Measurements from ENCODE around the gene KNOP1. TPM values are rescaled to one million over a fixed set of nuclear protein-coding genes. Genes with fewer than 3 reads are reported as not detected.
"Not testable (repeated sequence)": the region's sequence is repeated elsewhere in the genome, so short reads cannot be mapped to it uniquely, and the experiment has no call there.

The KNOP1 gene
- total and polyA plus RNA-seq, 2 of the 13 experiments (the other 11 are each of a cell fraction or from before 2014, with no cell fraction given), result 21.2 to 57.5 TPM

DNA sequence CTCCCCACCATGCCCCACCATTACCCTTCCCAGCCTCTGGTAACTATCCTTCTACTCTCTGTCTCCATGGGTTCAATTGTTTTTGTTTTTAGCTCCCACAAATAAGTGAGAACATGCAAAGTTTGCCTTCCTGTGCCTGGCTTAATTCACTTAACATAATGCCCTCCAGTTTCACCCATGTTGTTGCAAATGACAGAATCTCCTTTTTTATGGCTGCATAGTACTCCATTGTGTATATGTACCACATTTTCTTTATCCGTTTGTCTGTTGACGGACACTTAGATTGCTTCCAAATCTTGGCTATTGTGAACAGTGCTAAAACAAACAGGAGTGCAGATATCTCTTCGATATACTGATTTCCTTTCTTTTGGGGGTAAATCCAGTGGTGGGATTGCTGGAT, 52.7 kb downstream of the KNOP1 start:
- POLR2A ChIA-PET; H3K79me2 ChIP-seq (ENCODE audit: insufficient read depth, low read length); ATAC-seq; in situ Hi-C loops (cut with HindIII; ENCODE audit: extremely low pct_ligation_motif_present, low pct_unique_long_range_greater_than_20kb); CTCF ChIA-PET (ENCODE audit: low intra/inter-chr PET ratio, low total read pairs); DNase-seq (ENCODE audit: low spot score); intact Hi-C loops (cut with micrococcal nuclease; ENCODE audit: unreplicated experiment); H3K4me1 ChIP-seq (ENCODE audit: insufficient read depth, low read length); BruUV-seq (replicated peaks); H3K27me3 ChIP-seq (ENCODE audit: control insufficient read depth in 1 of 2, insufficient read depth in 2 of 2, low read length in 2 of 2); H3K27ac ChIP-seq (ENCODE audit: extremely low read length, insufficient read depth, low read length); H3K4me3 ChIP-seq (replicated peaks in 1 of 3; ENCODE audit: insufficient read depth in 1 of 3, low read depth in 2 of 3, low read length in 3 of 3); H2AFZ ChIP-seq (ENCODE audit: low read length); FAIRE-seq; H3K9ac ChIP-seq (ENCODE audit: insufficient read depth, low read depth, low read length); H4K20me1 ChIP-seq (ENCODE audit: insufficient read depth, low read length); H3K4me2 ChIP-seq (ENCODE audit: low read depth, low read length); H3K36me3 ChIP-seq (replicated peaks in 1 of 2; ENCODE audit: control insufficient read depth in 1 of 2, insufficient read depth in 2 of 2, low read length in 2 of 2): not testable (repeated sequence)
- 0 out of 2 replicates have a peak, but pooled peaks have one; percentile 11 for TF ChIP-seq JUNB (CRISPR knock-in tag; IDR thresholded peaks at IDR 0.05; ENCODE audit: borderline replicate concordance)
- H3K9me3 ChIP-seq (ENCODE audit: low read length), result peaks cover 18% of the 10 kb centered on the region
- 78% methylated on average over 3 of the region's 3 CpGs for WGBS (ENCODE audit: low lambda C conversion rate)

DNA sequence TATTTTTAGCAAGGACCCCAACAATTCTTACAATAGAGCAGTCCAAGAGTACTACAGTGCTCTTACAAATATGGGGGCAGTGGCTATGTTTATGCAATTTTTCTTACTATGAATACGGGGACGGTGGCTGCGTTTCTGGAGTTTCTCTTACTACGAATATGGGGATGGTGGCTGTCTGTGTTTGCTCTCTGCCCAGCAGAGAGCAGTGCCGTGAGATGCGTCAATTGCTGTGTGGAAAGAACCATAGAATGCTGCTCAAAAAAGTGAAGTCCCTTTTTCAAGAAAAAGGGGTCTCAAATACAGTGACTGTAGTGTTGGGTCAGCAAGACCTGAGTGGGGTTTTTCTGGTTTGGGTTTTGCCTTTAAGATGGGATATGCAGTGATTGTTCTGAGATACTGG, 53.9 kb downstream of the KNOP1 start:
- H3K4me1 ChIP-seq (ENCODE audit: insufficient read depth, low read length), result no peaks in the 10 kb centered on the region
- H3K79me2 ChIP-seq (ENCODE audit: insufficient read depth, low read length), result no peaks in the 10 kb centered on the region
- POLR2A ChIA-PET, result no interaction called here
- BruUV-seq (replicated peaks), result no TSS peak
- no peak overlapping the region for H3K4me2 ChIP-seq (ENCODE audit: low read depth, low read length)
- no peak overlapping the region for H3K9ac ChIP-seq (ENCODE audit: insufficient read depth, low read depth, low read length)
- no peak overlapping the region for H2AFZ ChIP-seq (ENCODE audit: low read length)
- H3K4me3 ChIP-seq (replicated peaks in 1 of 3; ENCODE audit: insufficient read depth in 1 of 3, low read depth in 2 of 3, low read length in 3 of 3), result no peak overlapping the region
- no peaks in the 10 kb centered on the region for H4K20me1 ChIP-seq (ENCODE audit: insufficient read depth, low read length)
- no peak for FAIRE-seq
- no peak for DNase-seq (ENCODE audit: low spot score)
- in situ Hi-C loops (cut with HindIII; ENCODE audit: extremely low pct_ligation_motif_present, low pct_unique_long_range_greater_than_20kb) (no loop called here), intact Hi-C loops (cut with micrococcal nuclease; ENCODE audit: unreplicated experiment) (no loop called here)
- no peaks in the 10 kb centered on the region for H3K36me3 ChIP-seq (replicated peaks in 1 of 2; ENCODE audit: control insufficient read depth in 1 of 2, insufficient read depth in 2 of 2, low read length in 2 of 2)
- H3K27ac ChIP-seq (ENCODE audit: extremely low read length, insufficient read depth, low read length), result no peak overlapping the region
- CTCF ChIA-PET (ENCODE audit: low intra/inter-chr PET ratio, low total read pairs), result no interaction called here
- WGBS (ENCODE audit: low lambda C conversion rate), result 72% methylated on average over 6 of the region's 6 CpGs
- H3K27me3 ChIP-seq (ENCODE audit: control insufficient read depth in 1 of 2, insufficient read depth in 2 of 2, low read length in 2 of 2), result no peaks in the 10 kb centered on the region
- ATAC-seq, result no peak
- peaks cover 18% of the 10 kb centered on the region for H3K9me3 ChIP-seq (ENCODE audit: low read length)
- no peak for TF ChIP-seq SP2 (CRISPR knock-in tag; IDR thresholded peaks at IDR 0.05)
- TF ChIP-seq PPARG (CRISPR knock-in tag; conservative IDR thresholded peaks at IDR 0.05), result no peak
- TF ChIP-seq, protein P1, sequence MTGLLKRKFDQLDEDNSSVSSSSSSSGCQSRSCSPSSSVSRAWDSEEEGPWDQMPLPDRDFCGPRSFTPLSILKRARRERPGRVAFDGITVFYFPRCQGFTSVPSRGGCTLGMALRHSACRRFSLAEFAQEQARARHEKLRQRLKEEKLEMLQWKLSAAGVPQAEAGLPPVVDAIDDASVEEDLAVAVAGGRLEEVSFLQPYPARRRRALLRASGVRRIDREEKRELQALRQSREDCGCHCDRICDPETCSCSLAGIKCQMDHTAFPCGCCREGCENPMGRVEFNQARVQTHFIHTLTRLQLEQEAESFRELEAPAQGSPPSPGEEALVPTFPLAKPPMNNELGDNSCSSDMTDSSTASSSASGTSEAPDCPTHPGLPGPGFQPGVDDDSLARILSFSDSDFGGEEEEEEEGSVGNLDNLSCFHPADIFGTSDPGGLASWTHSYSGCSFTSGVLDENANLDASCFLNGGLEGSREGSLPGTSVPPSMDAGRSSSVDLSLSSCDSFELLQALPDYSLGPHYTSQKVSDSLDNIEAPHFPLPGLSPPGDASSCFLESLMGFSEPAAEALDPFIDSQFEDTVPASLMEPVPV (CRISPR knock-in tag; IDR thresholded peaks at IDR 0.05), result no peak
- TF ChIP-seq, protein P2, sequence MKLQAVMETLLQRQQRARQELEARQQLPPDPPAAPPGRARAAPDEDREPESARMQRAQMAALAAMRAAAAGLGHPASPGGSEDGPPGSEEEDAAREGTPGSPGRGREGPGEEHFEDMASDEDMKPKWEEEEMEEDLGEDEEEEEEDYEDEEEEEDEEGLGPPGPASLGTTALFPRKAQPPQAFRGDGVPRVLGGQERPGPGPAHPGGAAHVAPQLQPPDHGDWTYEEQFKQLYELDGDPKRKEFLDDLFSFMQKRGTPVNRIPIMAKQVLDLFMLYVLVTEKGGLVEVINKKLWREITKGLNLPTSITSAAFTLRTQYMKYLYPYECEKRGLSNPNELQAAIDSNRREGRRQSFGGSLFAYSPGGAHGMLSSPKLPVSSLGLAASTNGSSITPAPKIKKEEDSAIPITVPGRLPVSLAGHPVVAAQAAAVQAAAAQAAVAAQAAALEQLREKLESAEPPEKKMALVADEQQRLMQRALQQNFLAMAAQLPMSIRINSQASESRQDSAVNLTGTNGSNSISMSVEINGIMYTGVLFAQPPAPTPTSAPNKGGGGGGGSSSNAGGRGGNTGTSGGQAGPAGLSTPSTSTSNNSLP (IDR thresholded peaks at IDR 0.05; ENCODE audit: low read depth, low read length), result no peak
- no peak for TF ChIP-seq CHD4 (IDR thresholded peaks at IDR 0.05; ENCODE audit: borderline replicate concordance, low read length)
- TF ChIP-seq ZNF564 (CRISPR knock-in tag; IDR thresholded peaks at IDR 0.05), result no peak
- no peak for TF ChIP-seq ZNF749 (CRISPR knock-in tag; IDR thresholded peaks at IDR 0.05; ENCODE audit: borderline replicate concordance)
- no peak for TF ChIP-seq ZNF850 (CRISPR knock-in tag; conservative IDR thresholded peaks at IDR 0.05)
- TF ChIP-seq NAIF1 (CRISPR knock-in tag; IDR thresholded peaks at IDR 0.05; ENCODE audit: borderline replicate concordance), result no peak

Data from HepG2 (cell line).